HCT116 (cell line): ENCODE results near the gene ZCWPW1. TPM values are rescaled to one million over a fixed set of nuclear protein-coding genes. Genes with fewer than 3 reads are reported as not detected.

Experiments used
- ATAC-seq: fragments of 200-7000 bp; cut with Tn5 transposase; 2 replicates; pipeline ENCODE4 v1.9.1; 2020; ENCODE audit warnings: mild to moderate bottlenecking, moderate library complexity
- BruUV-seq: library from RNA; stranded (reverse); fragments of 400-500 nt; replicated peaks from 2 replicates; lab custom pipeline; 2021; lab: Mats Ljungman, UMichigan
- CTCF ChIA-PET: fragments of 300-600 bp; sonication (Branson Sonifier 250); formaldehyde crosslinking; loops from one replicate; lab custom pipeline; 2021; ENCODE audit warnings: antibody characterized with exemption; lab: Charles Lee
- POLR2A ChIA-PET: fragments of 300-600, 350-600 bp; sonication (Branson Sonifier 250); formaldehyde crosslinking; loops from one replicate; lab custom pipeline; 2021; ENCODE audit warnings: antibody characterized with exemption; lab: Charles Lee
- RAD21 ChIA-PET, 2 experiments: fragments of 300-600 bp; sonication (Branson Sonifier 250); formaldehyde crosslinking; loops; one replicate each; lab custom pipeline; 2023; ENCODE audit warnings: low total read pairs in 2 of 2; ENCODE audit not compliant: uncharacterized antibody in 2 of 2, unreplicated experiment in 2 of 2, low non-redundant PET in 1 of 2; lab: Charles Lee
- DNase-seq: peaks from one replicate; pipeline ENCODE4 v3.0.0-alpha.2; 2010; ENCODE audit warnings: low read depth, low spot score
- H2AFZ ChIP-seq: fragments of 200-600 bp; shearing (Covaris generic), sonication (generic); 2 replicates; pipeline ENCODE4 v1.6.1; 2017; ENCODE audit warnings: low read depth, mixed run types, mixed read lengths, antibody characterized with exemption, low read length; ENCODE audit not compliant: poor library complexity, severe bottlenecking
- H3K27ac ChIP-seq: 2 replicates; pipeline ENCODE4 v1.5.1; 2012; ENCODE audit warnings: low read depth, low read length
- H3K27me3 ChIP-seq: fragments of 200-600 bp; sonication (generic); 2 replicates; pipeline ENCODE4 v1.6.1; 2016; ENCODE audit warnings: mixed run types, low read length, mixed read lengths; ENCODE audit not compliant: insufficient read depth
- H3K36me3 ChIP-seq, 2 experiments: fragments of 200-500 bp in 1 of 2; fragments of 200-600 bp in 1 of 2; sonication (Bioruptor generic) in 1 of 2; sonication (generic) in 1 of 2; 2 replicates each; pipeline versions ENCODE4 v1.5.1 to v1.6.1; 2014 to 2016; ENCODE audit warnings: low read length in 2 of 2, inconsistent platforms in 1 of 2, mixed read lengths in 1 of 2, mixed run types in 1 of 2; ENCODE audit not compliant: insufficient read depth in 2 of 2, control insufficient read depth in 1 of 2
- H3K4me1 ChIP-seq, 2 experiments: fragments of 200-600 bp in 1 of 2; sonication (generic) in 1 of 2; 2 replicates each; pipeline versions ENCODE4 v1.5.1 to v1.6.1; 2012 to 2017; ENCODE audit warnings: low read length in 2 of 2, inconsistent platforms in 1 of 2, mild to moderate bottlenecking in 1 of 2, mixed read lengths in 1 of 2, mixed run types in 1 of 2, moderate library complexity in 1 of 2; ENCODE audit not compliant: insufficient read depth in 2 of 2, control insufficient read depth in 1 of 2
- H3K4me2 ChIP-seq: fragments of 200-600 bp; sonication (generic); 2 replicates; pipeline ENCODE4 v1.6.1; 2017; ENCODE audit warnings: mixed run types, low read length, mixed read lengths
- H3K4me3 ChIP-seq, 2 experiments: fragments of 200-600 bp in 1 of 2; sonication (generic) in 1 of 2; replicated peaks in 1 of 2; 2 replicates each; pipeline ENCODE4 v1.5.1; 2011 to 2016; ENCODE audit warnings: low read length in 2 of 2, control low read depth in 1 of 2, low read depth in 1 of 2, mild to moderate bottlenecking in 1 of 2, mixed read lengths in 1 of 2, mixed run types in 1 of 2
- H3K79me2 ChIP-seq: fragments of 200-600 bp; sonication (generic); 2 replicates; pipeline ENCODE4 v1.6.1; 2017; ENCODE audit warnings: mild to moderate bottlenecking, mixed run types, low read length, moderate library complexity, mixed read lengths; ENCODE audit not compliant: insufficient read depth
- H3K9ac ChIP-seq: fragments of 200-600 bp; sonication (generic); 2 replicates; pipeline ENCODE4 v1.6.1; 2016; ENCODE audit warnings: low read length, mixed read lengths
- H3K9me2 ChIP-seq: fragments of 200-600 bp; sonication (generic), shearing (Covaris generic); 2 replicates; pipeline ENCODE4 v1.6.1; 2017; ENCODE audit warnings: mixed run types, mild to moderate bottlenecking, moderate library complexity; ENCODE audit not compliant: insufficient read depth
- H3K9me3 ChIP-seq, 2 experiments: fragments of 200-500 bp in 1 of 2; fragments of 200-600 bp in 1 of 2; sonication (Bioruptor generic) in 1 of 2; sonication (generic) in 1 of 2; 2 replicates each; pipeline ENCODE4 v1.6.1; 2014 to 2017; ENCODE audit warnings: low read length in 2 of 2, mixed read lengths in 2 of 2, inconsistent platforms in 1 of 2, low read depth in 1 of 2, mild to moderate bottlenecking in 1 of 2, mixed run types in 1 of 2, moderate library complexity in 1 of 2; ENCODE audit not compliant: control insufficient read depth in 1 of 2, insufficient read depth in 1 of 2
- H4K20me1 ChIP-seq: fragments of 200-600 bp; sonication (generic), shearing (Covaris generic); 2 replicates; pipeline ENCODE4 v1.6.1; 2017; ENCODE audit warnings: mixed run types, mild to moderate bottlenecking, moderate library complexity; ENCODE audit not compliant: insufficient read depth
- CBX3 ChIP-seq: IDR thresholded peaks from 2 replicates; pipeline ENCODE4 v1.6.1; 2012; ENCODE audit warnings: low read depth
- CEBPB ChIP-seq: IDR thresholded peaks from 2 replicates; pipeline ENCODE4 v1.6.1; 2012; ENCODE audit warnings: low read depth
- EGR1 ChIP-seq: IDR thresholded peaks from 2 replicates; pipeline ENCODE4 v1.6.1; 2012; ENCODE audit warnings: low read depth
- ELF1 ChIP-seq: IDR thresholded peaks from 2 replicates; pipeline ENCODE4 v1.6.1; 2012; ENCODE audit warnings: low read depth, borderline replicate concordance
- EZH2 ChIP-seq: fragments of 200-600 bp; sonication (generic); IDR thresholded peaks from 2 replicates; pipeline ENCODE4 v1.6.1; 2017; ENCODE audit warnings: antibody characterized with exemption, mixed run types
- EZH2phosphoT487 ChIP-seq: fragments of 200-600 bp; IDR thresholded peaks from 2 replicates; pipeline ENCODE4 v1.6.1; 2018; ENCODE audit warnings: antibody characterized with exemption, borderline replicate concordance
- FOSL1 ChIP-seq: IDR thresholded peaks from 2 replicates; pipeline ENCODE4 v1.6.1; 2012; ENCODE audit warnings: low read depth
- POLR2A ChIP-seq: IDR thresholded peaks from 2 replicates; pipeline ENCODE4 v1.7.0; 2011; ENCODE audit warnings: borderline replicate concordance; ENCODE audit not compliant: insufficient read depth, insufficient read length; ENCODE audit errors: extremely low read depth
- POLR2AphosphoS5 ChIP-seq: IDR thresholded peaks from 2 replicates; pipeline ENCODE4 v1.6.1; 2011; ENCODE audit warnings: mild to moderate bottlenecking, low read depth, low read length, moderate library complexity
- SIN3A ChIP-seq: IDR thresholded peaks from 2 replicates; pipeline ENCODE4 v1.6.1; 2012; ENCODE audit warnings: low read depth
- SP1 ChIP-seq: IDR thresholded peaks from 2 replicates; pipeline ENCODE4 v1.6.1; 2012; ENCODE audit warnings: low read depth
- SRF ChIP-seq: IDR thresholded peaks from 2 replicates; pipeline ENCODE4 v1.6.1; 2012; ENCODE audit warnings: low read depth
- TCF7L2 ChIP-seq: IDR thresholded peaks from 2 replicates; pipeline ENCODE4 v1.7.0; 2011; ENCODE audit warnings: borderline replicate concordance, inconsistent platforms; ENCODE audit not compliant: insufficient read depth, insufficient read length; ENCODE audit errors: extremely low read depth
- ZNF274 ChIP-seq: fragments of 200-500 bp; sonication (Bioruptor generic); IDR thresholded peaks from 2 replicates; pipeline ENCODE4 v1.6.1; 2014; ENCODE audit warnings: mild to moderate bottlenecking, low read depth, low read length, inconsistent platforms
- intact Hi-C: fragments of 100-400 bp; cut with micrococcal nuclease; formaldehyde crosslinking; loops from 2 replicates; pipeline ENCODE4 v1.10.0; 2022
- total RNA-seq: library from RNA; stranded (reverse); gene quantifications from one replicate; pipeline ENCODE4 v1.2.1, GENCODE V29; 2021; ENCODE audit not compliant: unreplicated experiment
- TF ChIP-seq, protein P1 (sequence below): IDR thresholded peaks from 2 replicates; pipeline ENCODE4 v1.6.1; 2012; ENCODE audit warnings: low read depth
- TF ChIP-seq, protein P2 (sequence below): IDR thresholded peaks from 2 replicates; pipeline ENCODE4 v1.6.1; 2012
- TF ChIP-seq, protein P3 (sequence below): IDR thresholded peaks from 2 replicates; pipeline ENCODE4 v1.6.1; 2011; ENCODE audit warnings: mild to moderate bottlenecking, low read length, moderate library complexity; ENCODE audit not compliant: insufficient replicate concordance; ENCODE audit errors: extremely low read depth
- TF ChIP-seq, protein P4 (sequence below), 3 experiments: fragments of 200-600 bp in 1 of 3; sonication (generic) in 1 of 3; IDR thresholded peaks in 2 of 3; conservative IDR thresholded peaks in 1 of 3; 2 replicates each; pipeline ENCODE4 v1.5.1; 2012 to 2017; ENCODE audit warnings: low read depth in 2 of 3, low read length in 2 of 3, antibody characterized with exemption in 1 of 3, borderline replicate concordance in 1 of 3, control low read depth in 1 of 3, mild to moderate bottlenecking in 1 of 3, mixed read lengths in 1 of 3, mixed run types in 1 of 3, moderate library complexity in 1 of 3; ENCODE audit not compliant: insufficient read depth in 1 of 3

Gene ZCWPW1
- total RNA-seq, 1 experiment from 2014 or later: 1.5 TPM

DNA sequence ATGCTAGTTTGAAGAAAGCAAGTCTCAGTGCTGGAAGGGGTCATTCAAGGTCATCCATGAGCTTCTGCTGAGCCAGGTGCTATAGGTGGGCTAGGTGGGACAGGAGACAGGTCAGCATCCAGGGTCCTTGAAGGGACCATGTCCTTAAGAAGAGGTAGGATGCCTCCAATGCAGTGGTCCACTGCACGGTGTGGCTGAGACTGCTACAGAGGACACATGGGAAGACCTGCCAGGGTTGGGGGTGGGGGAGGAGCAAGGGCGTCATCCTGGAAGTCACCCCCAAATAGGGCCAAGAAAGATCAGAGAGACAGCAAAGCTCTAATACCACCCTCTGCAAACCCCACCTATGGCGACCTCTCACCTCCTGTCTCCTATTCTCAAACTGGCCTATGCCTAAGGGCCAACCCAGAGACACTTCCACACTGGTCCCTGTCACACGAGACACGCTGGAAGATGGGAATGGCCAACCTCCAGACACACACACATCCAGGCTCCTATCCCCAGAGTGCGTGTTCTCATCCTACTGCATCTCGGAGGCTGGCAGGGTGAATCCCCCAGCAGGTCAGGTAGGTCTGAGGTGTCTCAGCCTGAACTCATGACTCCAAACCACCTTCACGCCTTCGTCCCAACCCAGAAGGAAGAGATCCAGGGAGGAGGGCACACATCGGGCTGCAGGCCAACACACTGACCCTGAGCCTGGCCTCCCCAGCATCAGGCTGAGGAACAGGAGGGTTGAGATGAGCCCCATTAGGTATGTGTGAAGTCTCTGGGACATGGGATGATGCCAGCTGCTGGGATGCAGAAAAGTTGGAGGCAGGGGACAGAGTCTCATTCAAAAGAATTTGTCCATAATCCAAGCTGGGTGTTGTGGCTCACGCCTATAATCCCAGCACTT lies 13.4 kb upstream of the ZCWPW1 start:
- no peak for TF ChIP-seq SP1
- TF ChIP-seq EZH2phosphoT487: no peak
- TF ChIP-seq, protein P1, sequence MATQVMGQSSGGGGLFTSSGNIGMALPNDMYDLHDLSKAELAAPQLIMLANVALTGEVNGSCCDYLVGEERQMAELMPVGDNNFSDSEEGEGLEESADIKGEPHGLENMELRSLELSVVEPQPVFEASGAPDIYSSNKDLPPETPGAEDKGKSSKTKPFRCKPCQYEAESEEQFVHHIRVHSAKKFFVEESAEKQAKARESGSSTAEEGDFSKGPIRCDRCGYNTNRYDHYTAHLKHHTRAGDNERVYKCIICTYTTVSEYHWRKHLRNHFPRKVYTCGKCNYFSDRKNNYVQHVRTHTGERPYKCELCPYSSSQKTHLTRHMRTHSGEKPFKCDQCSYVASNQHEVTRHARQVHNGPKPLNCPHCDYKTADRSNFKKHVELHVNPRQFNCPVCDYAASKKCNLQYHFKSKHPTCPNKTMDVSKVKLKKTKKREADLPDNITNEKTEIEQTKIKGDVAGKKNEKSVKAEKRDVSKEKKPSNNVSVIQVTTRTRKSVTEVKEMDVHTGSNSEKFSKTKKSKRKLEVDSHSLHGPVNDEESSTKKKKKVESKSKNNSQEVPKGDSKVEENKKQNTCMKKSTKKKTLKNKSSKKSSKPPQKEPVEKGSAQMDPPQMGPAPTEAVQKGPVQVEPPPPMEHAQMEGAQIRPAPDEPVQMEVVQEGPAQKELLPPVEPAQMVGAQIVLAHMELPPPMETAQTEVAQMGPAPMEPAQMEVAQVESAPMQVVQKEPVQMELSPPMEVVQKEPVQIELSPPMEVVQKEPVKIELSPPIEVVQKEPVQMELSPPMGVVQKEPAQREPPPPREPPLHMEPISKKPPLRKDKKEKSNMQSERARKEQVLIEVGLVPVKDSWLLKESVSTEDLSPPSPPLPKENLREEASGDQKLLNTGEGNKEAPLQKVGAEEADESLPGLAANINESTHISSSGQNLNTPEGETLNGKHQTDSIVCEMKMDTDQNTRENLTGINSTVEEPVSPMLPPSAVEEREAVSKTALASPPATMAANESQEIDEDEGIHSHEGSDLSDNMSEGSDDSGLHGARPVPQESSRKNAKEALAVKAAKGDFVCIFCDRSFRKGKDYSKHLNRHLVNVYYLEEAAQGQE: no peak
- TF ChIP-seq EZH2: no peak
- TF ChIP-seq POLR2AphosphoS5: no peak
- no peak for TF ChIP-seq FOSL1
- no peak for TF ChIP-seq CEBPB
- no peak for TF ChIP-seq ZNF274
- TF ChIP-seq ELF1: no peak
- no peak for TF ChIP-seq TCF7L2
- no peak for TF ChIP-seq SIN3A
- TF ChIP-seq, protein P2, sequence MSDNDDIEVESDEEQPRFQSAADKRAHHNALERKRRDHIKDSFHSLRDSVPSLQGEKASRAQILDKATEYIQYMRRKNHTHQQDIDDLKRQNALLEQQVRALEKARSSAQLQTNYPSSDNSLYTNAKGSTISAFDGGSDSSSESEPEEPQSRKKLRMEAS: no peak
- TF ChIP-seq, protein P3, sequence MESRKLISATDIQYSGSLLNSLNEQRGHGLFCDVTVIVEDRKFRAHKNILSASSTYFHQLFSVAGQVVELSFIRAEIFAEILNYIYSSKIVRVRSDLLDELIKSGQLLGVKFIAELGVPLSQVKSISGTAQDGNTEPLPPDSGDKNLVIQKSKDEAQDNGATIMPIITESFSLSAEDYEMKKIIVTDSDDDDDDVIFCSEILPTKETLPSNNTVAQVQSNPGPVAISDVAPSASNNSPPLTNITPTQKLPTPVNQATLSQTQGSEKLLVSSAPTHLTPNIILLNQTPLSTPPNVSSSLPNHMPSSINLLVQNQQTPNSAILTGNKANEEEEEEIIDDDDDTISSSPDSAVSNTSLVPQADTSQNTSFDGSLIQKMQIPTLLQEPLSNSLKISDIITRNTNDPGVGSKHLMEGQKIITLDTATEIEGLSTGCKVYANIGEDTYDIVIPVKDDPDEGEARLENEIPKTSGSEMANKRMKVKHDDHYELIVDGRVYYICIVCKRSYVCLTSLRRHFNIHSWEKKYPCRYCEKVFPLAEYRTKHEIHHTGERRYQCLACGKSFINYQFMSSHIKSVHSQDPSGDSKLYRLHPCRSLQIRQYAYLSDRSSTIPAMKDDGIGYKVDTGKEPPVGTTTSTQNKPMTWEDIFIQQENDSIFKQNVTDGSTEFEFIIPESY: no peak
- TF ChIP-seq SRF: no peak
- no peak for TF ChIP-seq EGR1
- no peak for TF ChIP-seq POLR2A
- TF ChIP-seq, protein P4, sequence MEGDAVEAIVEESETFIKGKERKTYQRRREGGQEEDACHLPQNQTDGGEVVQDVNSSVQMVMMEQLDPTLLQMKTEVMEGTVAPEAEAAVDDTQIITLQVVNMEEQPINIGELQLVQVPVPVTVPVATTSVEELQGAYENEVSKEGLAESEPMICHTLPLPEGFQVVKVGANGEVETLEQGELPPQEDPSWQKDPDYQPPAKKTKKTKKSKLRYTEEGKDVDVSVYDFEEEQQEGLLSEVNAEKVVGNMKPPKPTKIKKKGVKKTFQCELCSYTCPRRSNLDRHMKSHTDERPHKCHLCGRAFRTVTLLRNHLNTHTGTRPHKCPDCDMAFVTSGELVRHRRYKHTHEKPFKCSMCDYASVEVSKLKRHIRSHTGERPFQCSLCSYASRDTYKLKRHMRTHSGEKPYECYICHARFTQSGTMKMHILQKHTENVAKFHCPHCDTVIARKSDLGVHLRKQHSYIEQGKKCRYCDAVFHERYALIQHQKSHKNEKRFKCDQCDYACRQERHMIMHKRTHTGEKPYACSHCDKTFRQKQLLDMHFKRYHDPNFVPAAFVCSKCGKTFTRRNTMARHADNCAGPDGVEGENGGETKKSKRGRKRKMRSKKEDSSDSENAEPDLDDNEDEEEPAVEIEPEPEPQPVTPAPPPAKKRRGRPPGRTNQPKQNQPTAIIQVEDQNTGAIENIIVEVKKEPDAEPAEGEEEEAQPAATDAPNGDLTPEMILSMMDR (IDR thresholded peaks at IDR 0.05 in 2 of 3, conservative IDR thresholded peaks at IDR 0.05 in 1 of 3; ENCODE audit: borderline replicate concordance in 1 of 3, insufficient read depth in 1 of 3, low read depth in 2 of 3, low read length in 2 of 3): no peak
- no peak for TF ChIP-seq CBX3
- BruUV-seq: no TSS peak
- Histone ChIP-seq H3K27ac (no peak overlapping the region), H3K4me3 (no peak overlapping the region), H2AFZ (no peak overlapping the region), H3K79me2 (no peaks in the 10 kb centered on the region), H3K9me3 (no peaks in the 10 kb centered on the region), H3K4me1 (peaks cover 2 to 17% of the 10 kb centered on the region in 2 experiments; a peak in 3 of 4 replicates), H4K20me1 (no peaks in the 10 kb centered on the region), H3K4me2 (no peak overlapping the region), H3K27me3 (no peaks in the 10 kb centered on the region), H3K9me2 (no peaks in the 10 kb centered on the region), H3K9ac (no peak overlapping the region), H3K36me3 (no peaks in the 10 kb centered on the region)
- ATAC-seq: no peak
- no peak for DNase-seq
- ChIA-PET CTCF (interaction anchor here (0.6 kb wide), 1 partner anchor 8 kb away, joined by 4 read pairs; no protein-coding TSS in a partner anchor), RAD21 (no interaction called here), POLR2A (no interaction called here)
- intact Hi-C loops: no loop called here
